ENCODE results near the gene EFCAB6. TPM values are rescaled to one million over a fixed set of nuclear protein-coding genes. Genes with fewer than 3 reads are reported as not detected.

The EFCAB6 gene
- total and polyA plus RNA-seq, 11 donors = 0.53 to 2.3 (median 1.5) TPM

DNA sequence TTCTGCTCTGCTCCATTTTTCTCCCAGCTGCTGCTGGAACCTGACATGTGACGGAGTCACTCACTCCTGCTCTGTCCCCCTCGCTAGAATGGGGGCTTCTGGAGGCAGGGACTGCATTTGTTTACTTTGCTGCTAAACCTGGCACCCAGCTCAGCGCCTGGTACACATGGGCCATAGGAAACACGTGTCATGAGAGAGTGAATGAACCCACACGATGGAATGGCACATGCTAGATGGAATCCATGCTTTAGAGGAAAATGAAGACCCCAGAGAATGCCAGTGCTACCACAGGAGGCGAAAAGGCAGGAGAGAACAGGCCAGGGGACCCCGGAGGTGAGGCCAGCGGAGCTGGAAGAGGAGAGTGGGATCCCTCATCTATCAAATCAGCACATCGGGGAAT is 239.4 kb downstream of the EFCAB6 start:
- no peak overlapping the region for H3K4me3 ChIP-seq
- TF ChIP-seq, protein P1, sequence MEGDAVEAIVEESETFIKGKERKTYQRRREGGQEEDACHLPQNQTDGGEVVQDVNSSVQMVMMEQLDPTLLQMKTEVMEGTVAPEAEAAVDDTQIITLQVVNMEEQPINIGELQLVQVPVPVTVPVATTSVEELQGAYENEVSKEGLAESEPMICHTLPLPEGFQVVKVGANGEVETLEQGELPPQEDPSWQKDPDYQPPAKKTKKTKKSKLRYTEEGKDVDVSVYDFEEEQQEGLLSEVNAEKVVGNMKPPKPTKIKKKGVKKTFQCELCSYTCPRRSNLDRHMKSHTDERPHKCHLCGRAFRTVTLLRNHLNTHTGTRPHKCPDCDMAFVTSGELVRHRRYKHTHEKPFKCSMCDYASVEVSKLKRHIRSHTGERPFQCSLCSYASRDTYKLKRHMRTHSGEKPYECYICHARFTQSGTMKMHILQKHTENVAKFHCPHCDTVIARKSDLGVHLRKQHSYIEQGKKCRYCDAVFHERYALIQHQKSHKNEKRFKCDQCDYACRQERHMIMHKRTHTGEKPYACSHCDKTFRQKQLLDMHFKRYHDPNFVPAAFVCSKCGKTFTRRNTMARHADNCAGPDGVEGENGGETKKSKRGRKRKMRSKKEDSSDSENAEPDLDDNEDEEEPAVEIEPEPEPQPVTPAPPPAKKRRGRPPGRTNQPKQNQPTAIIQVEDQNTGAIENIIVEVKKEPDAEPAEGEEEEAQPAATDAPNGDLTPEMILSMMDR (IDR thresholded peaks at IDR 0.05) = no peak
- no peak for TF ChIP-seq POLR2A (IDR thresholded peaks at IDR 0.05)
- H3K9me3 ChIP-seq = no peaks in the 10 kb centered on the region
- DNase-seq = no peak
- 86 to 87% (median 86%) methylated on average over 9 of the region's 9 CpGs for WGBS, 4 donors
- intact Hi-C loops (cut with DNase I) = no loop called here
- no peak overlapping the region for H3K27ac ChIP-seq
- H3K4me1 ChIP-seq = no peaks in the 10 kb centered on the region
- H3K36me3 ChIP-seq = no peaks in the 10 kb centered on the region
- peaks cover 0 to 3% (median 0%) of the 10 kb centered on the region in 9 donors for H3K27me3 ChIP-seq
- no peak for ATAC-seq

DNA sequence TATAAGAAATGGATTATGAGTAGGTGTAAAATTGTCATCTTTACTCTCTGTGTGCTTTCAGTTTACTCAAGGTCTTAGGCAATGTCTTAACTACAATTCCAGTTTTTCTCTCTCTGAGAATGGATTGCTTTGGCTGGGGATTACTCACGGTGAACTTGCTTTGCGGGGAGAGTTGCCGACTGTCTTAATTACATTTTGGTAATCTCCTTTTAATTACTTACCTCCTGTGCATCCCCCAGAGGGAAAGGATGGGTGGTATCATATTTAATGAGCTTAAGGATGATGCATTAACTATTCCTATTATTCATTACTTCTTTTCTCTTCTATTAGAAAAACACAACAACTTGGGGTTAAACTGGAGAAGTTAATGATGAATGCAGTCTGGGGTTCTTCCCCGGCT is 240.9 kb downstream of the EFCAB6 start:
- intact Hi-C loops (cut with DNase I) = no loop called here
- H3K9me3 ChIP-seq = no peaks in the 10 kb centered on the region
- TF ChIP-seq, protein P1 (IDR thresholded peaks at IDR 0.05) = no peak
- no peak for TF ChIP-seq POLR2A (IDR thresholded peaks at IDR 0.05)

DNA sequence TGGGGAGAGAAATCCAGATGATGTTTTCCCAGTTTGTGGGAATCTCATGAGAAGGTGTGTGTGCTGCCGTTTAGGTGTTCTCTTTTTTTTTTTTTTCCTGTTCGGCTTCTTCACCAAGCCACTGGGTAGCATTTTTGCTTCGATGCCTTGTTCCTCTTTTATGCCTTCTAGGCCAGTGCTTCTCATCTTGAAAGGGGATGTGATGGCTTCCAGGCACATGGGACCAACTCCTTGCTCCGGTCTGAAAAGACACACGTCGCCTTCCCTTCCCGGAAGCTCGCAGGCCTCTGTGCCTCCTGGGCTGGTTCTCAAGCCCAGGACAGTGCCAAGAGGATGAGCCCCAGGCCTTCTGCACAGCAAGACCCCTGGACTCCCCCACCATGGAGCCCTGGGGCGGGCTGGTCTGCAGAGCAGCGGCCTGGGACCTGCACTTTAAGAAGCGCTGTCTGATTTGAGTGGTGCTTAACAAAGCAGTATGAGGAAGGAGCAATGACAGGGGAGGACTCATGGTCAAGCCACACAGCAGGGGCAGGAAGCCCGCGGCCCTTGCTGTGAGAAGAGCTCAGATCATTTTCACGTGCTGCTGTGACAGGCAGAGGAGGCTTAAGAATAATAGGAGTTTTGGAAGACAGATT is 241.5 kb downstream of the EFCAB6 start:
- no peaks in the 10 kb centered on the region for H3K4me1 ChIP-seq
- H3K4me3 ChIP-seq = no peak overlapping the region
- intact Hi-C loops (cut with DNase I) = no loop called here
- 55 to 69% (median 63%) methylated on average over 14 of the region's 14 CpGs for WGBS, 4 donors
- no peaks in the 10 kb centered on the region for H3K9me3 ChIP-seq
- DNase-seq = no peak
- ATAC-seq = no peak
- TF ChIP-seq, protein P1 (IDR thresholded peaks at IDR 0.05) = no peak
- no peak for TF ChIP-seq POLR2A (IDR thresholded peaks at IDR 0.05)
- H3K27me3 ChIP-seq = no peaks in the 10 kb centered on the region
- H3K27ac ChIP-seq = no peak overlapping the region
- H3K36me3 ChIP-seq = no peaks in the 10 kb centered on the region

More for the DNA sequence above, 240.9 kb downstream of the EFCAB6 start:
- no peak for ATAC-seq
- Histone ChIP-seq H3K4me3 (no peak overlapping the region), H3K4me1 (no peaks in the 10 kb centered on the region), H3K36me3 (no peaks in the 10 kb centered on the region), H3K27ac (no peak overlapping the region), H3K27me3 (no peaks in the 10 kb centered on the region)
- DNase-seq = no peak
- WGBS, 4 donors = 59 to 78% (median 64%) methylated on average over 4 of the region's 4 CpGs

DNA sequence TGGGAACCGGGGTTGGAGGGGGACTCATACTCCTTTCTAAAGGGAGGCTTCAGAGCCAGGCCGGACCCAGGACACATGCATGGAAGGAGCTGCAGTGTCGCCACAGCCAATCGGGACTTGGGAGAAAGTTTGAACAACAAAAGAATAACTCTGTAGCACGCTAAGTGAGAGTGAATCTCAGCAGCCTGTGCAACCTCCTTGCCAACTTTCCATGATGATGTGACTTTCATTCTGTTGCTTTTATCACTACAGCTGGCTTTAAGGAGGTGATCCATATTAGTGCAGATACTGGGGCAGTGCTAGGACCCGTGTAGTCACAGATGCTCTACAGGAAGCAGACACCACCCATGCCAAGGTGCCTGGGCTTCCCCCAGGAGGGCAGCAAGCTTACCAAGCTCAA is 243.0 kb downstream of the EFCAB6 start:
- Histone ChIP-seq H3K27ac (no peak overlapping the region), H3K4me1 (no peaks in the 10 kb centered on the region), H3K36me3 (no peaks in the 10 kb centered on the region), H3K9me3 (no peaks in the 10 kb centered on the region), H3K27me3 (no peaks in the 10 kb centered on the region), H3K4me3 (no peak overlapping the region)
- ATAC-seq = no peak
- DNase-seq = no peak
- intact Hi-C loops (cut with DNase I) = no loop called here
- TF ChIP-seq, protein P1 (IDR thresholded peaks at IDR 0.05) = no peak
- TF ChIP-seq POLR2A (IDR thresholded peaks at IDR 0.05) = no peak
- WGBS, 4 donors = 61 to 84% (median 80%) methylated on average over 4 to 6 of the region's 6 CpGs

Measured in heart left ventricle (tissue), 16 donors.